ENCODE data around the gene SMAD3.

SMAD3 gene

DNA sequence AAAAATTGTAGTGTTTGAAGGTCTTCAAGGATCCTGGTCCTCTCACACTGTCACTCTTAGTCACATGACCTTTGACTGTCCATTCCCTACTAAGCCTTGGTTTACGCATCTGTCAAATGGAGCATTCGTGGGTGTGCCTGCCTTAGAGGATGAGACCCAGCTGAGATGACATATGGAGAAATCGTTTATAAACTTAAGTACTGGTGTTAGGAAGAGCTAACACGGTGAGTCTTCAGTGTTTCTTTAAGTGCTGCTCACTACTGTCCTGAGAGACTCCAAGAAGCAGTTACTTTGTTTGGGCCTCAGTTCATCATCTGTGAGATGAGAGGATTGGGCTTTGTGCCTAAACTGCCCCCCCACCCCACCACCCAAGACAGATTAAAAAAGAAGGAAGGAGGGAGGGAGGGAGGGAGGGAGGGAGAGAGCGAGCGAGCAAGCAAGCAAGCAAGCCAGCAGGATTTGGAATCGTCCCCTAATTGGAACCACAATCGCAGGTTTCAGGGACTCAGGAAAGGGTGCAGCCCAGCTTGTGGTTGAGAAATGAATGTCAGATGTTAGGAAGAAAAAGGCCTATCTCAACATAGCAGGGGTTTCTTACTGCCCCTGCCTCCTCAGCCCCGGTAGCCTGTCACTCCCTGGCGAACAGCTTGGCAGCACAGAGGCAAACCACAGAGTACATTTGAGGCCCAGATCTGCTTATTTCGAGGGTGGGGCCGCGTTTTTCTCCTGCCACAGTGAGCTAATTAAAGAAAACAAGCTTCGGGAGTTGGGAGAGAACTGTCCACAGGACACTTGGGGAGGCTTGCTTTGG, 32.7 kb downstream of the SMAD3 start:
- DNase-seq: peak; percentile 43

- no peak for DNase-seq
Measured at GRCh38 chr15:67098768-67099282, 33.4 kb downstream of the SMAD3 start.

GRCh38 chr15:67100124-67100791, 34.9 kb downstream of the SMAD3 start:
- no peak for DNase-seq

DNA sequence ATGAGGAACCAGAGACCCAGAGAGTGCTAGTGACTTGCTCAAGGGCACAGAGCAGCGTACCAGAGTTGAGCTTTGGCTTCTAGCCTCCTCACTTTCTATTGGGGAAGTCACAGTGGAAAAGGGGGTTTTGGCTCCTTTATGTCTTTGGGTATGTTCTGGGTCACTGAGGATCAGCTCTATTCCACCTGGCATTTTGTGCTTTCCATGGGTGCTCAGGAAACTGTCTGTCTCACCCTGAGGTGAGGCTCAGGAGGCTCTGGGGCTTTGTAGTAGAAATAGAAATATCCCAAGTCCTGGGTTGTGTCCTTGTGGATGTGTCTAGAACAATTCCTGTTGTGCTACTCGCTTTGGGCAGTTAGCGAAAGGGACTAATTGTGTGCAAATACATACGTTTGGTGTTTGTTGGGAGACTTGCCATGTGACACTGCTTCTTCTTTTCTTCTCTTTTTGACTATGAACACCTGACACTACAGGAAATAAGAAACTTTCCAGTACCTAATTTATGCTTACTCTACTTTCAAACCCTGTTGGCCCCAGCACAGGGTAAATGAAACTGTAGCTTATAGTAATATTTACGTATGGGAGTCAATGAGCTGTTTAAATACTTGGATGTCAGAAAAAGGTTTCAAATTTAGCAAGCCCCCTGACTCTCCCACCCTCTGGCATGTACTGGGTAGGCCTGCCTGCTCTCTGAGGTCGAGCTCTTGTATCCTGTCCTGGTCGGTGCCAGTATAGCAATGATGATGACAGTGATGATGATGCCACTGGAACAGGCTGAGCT, 35.6 kb downstream of the SMAD3 start:
- DNase-seq: no peak

GRCh38 chr15:67101911-67102598, 36.7 kb downstream of the SMAD3 start:
- peak; percentile 33 for DNase-seq

GRCh38 chr15:67102599-67102929, 37.2 kb downstream of the SMAD3 start:
- DNase-seq: no peak

- DNase-seq: no peak
Measured at GRCh38 chr15:67103021-67103420, 37.6 kb downstream of the SMAD3 start.

DNA sequence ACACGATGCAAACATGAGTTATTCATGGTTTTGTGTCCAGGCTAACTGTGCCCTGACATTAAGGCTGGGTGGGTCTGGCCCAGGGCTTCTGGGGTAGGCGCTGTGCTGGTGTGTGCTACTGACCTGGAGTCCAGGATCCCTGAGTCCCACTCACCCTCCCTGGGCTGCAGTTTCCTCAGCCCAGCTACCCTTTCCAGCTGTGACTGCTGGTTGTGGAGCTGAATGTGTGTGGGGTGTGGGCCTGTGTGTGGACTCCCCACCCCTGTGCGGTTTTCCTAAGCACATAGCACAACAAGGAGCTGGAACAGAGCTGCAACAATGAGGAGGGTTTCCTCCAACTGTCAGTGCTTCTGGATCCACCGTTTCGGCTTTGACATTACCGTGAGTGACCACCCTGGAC, 38.0 kb downstream of the SMAD3 start:
- no peak for DNase-seq

DNA sequence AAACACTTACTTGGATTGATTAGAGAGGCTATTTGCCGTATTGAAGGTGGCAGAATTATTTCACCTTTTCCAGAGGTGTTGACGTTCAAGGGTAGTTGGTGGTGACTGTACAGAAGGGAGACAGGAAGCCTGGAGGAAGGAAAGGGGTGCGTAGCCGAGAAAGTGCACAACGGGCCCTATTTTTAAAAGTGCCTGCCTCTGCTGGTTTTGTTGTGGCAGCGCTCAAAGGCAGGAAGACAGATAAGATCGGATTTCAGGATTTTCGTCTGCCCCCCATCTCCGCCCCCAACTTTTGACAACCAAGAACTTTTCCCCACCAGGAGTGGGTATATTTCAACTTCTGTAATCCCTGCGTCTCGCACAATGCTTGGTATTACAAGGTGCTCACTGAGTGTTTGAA, 38.5 kb downstream of the SMAD3 start:
- no peak for DNase-seq

- no peak for DNase-seq
Measured at GRCh38 chr15:67104510-67104909, 39.1 kb downstream of the SMAD3 start.

GRCh38 chr15:67105065-67105951, 39.9 kb downstream of the SMAD3 start:
- DNase-seq: no peak

- no peak for DNase-seq
Measured at GRCh38 chr15:67105991-67106763, 40.8 kb downstream of the SMAD3 start.

GRCh38 chr15:67106764-67107013, 41.3 kb downstream of the SMAD3 start:
- DNase-seq: no peak

DNA sequence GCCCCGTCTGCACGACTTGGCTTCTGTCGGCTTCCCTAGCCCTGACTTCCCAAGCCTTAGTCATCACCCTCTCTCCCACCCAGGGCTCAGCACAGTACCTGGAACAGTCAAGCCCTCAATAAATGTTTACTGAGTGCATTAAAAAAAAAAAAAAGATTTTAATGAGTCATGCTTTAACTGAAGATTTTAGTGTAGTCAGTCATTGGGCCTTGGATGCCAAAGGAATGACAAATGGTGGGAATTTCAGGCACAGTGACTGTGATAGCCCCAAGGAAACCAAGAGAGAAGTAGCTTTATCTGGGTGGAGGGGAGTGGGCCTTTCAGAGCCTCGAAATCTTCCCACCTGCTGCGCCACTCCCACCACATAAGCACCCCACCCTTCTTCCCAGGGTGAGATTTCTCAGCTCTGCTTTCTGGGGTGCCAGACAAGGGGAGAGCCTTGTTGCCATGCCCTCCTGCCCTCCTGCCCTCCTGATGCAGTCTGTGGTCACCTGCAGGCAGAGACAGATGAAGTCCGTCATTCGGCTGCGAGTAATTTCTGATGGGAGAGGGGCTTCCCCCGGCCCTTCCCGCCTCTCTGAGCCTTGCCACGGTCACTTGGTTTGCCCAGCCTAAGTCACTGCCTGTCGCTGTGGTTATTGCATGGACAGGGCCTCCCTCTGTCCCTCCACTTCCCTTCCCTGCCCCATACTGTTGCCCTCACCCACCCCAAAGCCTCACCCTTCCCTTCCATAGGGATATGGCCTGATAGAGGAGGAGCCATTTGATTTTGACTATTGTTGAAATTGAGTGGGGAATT, 41.8 kb downstream of the SMAD3 start:
- no peak for DNase-seq

DNA sequence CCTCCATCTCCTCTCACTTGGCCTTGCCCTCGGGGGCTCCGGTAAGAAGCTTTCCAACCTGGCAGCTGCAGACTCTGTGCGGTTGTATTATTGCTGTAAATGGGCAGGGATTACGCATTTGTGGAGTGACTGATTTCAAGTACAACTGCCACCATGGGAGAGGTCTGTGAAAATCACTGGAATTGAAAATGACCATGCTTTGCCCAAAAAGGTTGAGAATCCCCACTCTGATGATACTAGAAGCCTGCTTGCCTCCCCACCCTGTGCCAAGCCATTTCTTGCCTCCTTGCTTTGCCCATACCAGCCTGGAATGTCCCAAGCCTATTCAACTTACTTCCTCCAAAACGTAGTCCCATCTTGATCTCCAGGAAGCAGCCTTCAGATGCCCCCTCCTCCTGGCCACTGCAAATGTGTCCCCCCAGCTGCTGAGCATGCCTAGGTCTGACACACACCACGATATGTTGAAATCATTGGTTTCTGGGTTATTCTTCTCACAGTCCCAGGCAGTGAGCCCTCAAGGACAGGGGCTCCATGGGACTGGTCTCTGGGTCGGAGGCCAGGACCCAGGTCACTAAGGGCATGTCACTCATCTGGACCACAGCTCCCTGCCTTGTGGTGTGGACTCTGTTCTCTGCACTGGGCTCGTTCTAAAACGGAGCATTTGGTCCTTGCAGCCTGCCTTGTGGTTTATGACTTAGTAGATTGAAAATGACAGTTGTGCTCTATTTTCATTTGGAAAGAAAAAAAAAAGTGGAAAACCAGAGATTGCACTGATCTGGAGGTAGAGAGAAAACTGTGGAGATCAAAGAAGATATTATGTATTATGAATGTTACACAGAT, 42.9 kb downstream of the SMAD3 start:
- DNase-seq: no peak

- DNase-seq: no peak
Measured at GRCh38 chr15:67109141-67110034, 44.0 kb downstream of the SMAD3 start.

- DNase-seq: no peak
Measured at GRCh38 chr15:67110361-67110781, 45.0 kb downstream of the SMAD3 start.
